GM21825 (cell line): Measurements from ENCODE around the gene STON2.
"Not testable (repeated sequence)": the region's sequence is repeated elsewhere in the genome, so short reads cannot be mapped to it uniquely, and the experiment has no call there.

Experiments
- ATAC-seq: cut with Tn5 transposase; IDR thresholded peaks from one replicate; pipeline ENCODE4 v1.9.1; 2021; ENCODE audit warnings: mild to moderate bottlenecking, moderate library complexity; ENCODE audit not compliant: unreplicated experiment

STON2 gene

GRCh38 chr14:81384900-81385299, 15.2 kb downstream of the STON2 start:
- no peak for ATAC-seq

GRCh38 chr14:81382517-81383225, 17.5 kb downstream of the STON2 start:
- no peak for ATAC-seq

GRCh38 chr14:81380009-81380408, 20.1 kb downstream of the STON2 start:
- ATAC-seq, result not testable (repeated sequence)

- ATAC-seq, result no peak
These were observed 28.3 kb downstream of the STON2 start for GRCh38 chr14:81371802-81372201.

- ATAC-seq, result no peak
These were observed 32.6 kb downstream of the STON2 start for GRCh38 chr14:81367563-81367962.

GRCh38 chr14:81366884-81367283, 33.2 kb downstream of the STON2 start:
- no peak for ATAC-seq

GRCh38 chr14:81366214-81366613, 33.9 kb downstream of the STON2 start:
- no peak for ATAC-seq

- ATAC-seq, result no peak
These were observed 36.3 kb downstream of the STON2 start for GRCh38 chr14:81363746-81364378.

GRCh38 chr14:81353691-81354323, 46.3 kb downstream of the STON2 start:
- ATAC-seq, result no peak

- ATAC-seq, result no peak
These were observed 47.7 kb downstream of the STON2 start for GRCh38 chr14:81352413-81352812.

GRCh38 chr14:81351205-81351604, 48.9 kb downstream of the STON2 start:
- no peak for ATAC-seq

- ATAC-seq, result no peak
These were observed 49.6 kb downstream of the STON2 start for GRCh38 chr14:81350344-81351130.

GRCh38 chr14:81348061-81348460, 52.1 kb downstream of the STON2 start:
- no peak for ATAC-seq

- no peak for ATAC-seq
These were observed 54.3 kb downstream of the STON2 start for GRCh38 chr14:81345781-81346180.

GRCh38 chr14:81344481-81345160, 55.5 kb downstream of the STON2 start:
- ATAC-seq, result no peak

- ATAC-seq, result no peak
These were observed 56.4 kb downstream of the STON2 start for GRCh38 chr14:81343701-81344100.

- ATAC-seq, result no peak
These were observed 57.1 kb downstream of the STON2 start for GRCh38 chr14:81342850-81343580.

- ATAC-seq, result no peak
These were observed 58.3 kb downstream of the STON2 start for GRCh38 chr14:81341781-81342180.

GRCh38 chr14:81341370-81341769, 58.8 kb downstream of the STON2 start:
- no peak for ATAC-seq

- ATAC-seq, result no peak
These were observed 59.9 kb downstream of the STON2 start for GRCh38 chr14:81340201-81340600.
